H1 (cell line): ENCODE data around the gene KISS1. TPM values are rescaled to one million over a fixed set of nuclear protein-coding genes. Genes with fewer than 3 reads are reported as not detected.

Experiments used
- CTCF ChIA-PET: fragments of 300-600 bp; sonication (Branson Sonifier 250); formaldehyde crosslinking; loops from one replicate; lab custom pipeline; 2021; ENCODE audit not compliant: partially characterized antibody; lab: Charles Lee
- POLR2A ChIA-PET: fragments of 300-600 bp; sonication (Branson Sonifier 250); formaldehyde crosslinking; loops from one replicate; lab custom pipeline; 2021; ENCODE audit warnings: inconsistent platforms; ENCODE audit not compliant: partially characterized antibody; lab: Charles Lee
- DNase-seq, 2 experiments: peaks; one replicate each; pipeline versions ENCODE4 v3.0.0 to v3.0.0-alpha.2; 2010 to 2022; ENCODE audit warnings: low spot score in 2 of 2, low read depth in 1 of 2, mixed read lengths in 1 of 2
- FAIRE-seq: peaks from 2 replicates; lab custom pipeline; 2011; peaks lifted over from hg19 to GRCh38; lab: Jason Lieb, UNC
- H2AFZ ChIP-seq: 2 replicates; pipeline ENCODE4 v1.8.1; 2012; ENCODE audit warnings: low read length, inconsistent platforms
- H2AK5ac ChIP-seq: 2 replicates; pipeline ENCODE4 v1.6.1; 2013; ENCODE audit warnings: low read depth, low read length
- H2BK120ac ChIP-seq: replicated peaks from 2 replicates; pipeline ENCODE3; 2013; ENCODE audit warnings: low read depth, low read length, inconsistent platforms
- H2BK12ac ChIP-seq: 2 replicates; pipeline ENCODE4 v1.6.1; 2013; ENCODE audit warnings: low read depth, low read length
- H2BK15ac ChIP-seq: 2 replicates; pipeline ENCODE4 v1.6.1; 2013; ENCODE audit warnings: low read length
- H2BK20ac ChIP-seq: 2 replicates; pipeline ENCODE4 v1.6.1; 2013; ENCODE audit warnings: low read length
- H2BK5ac ChIP-seq: 2 replicates; pipeline ENCODE4 v1.6.1; 2013; ENCODE audit warnings: low read depth, low read length
- H3K14ac ChIP-seq: 2 replicates; pipeline ENCODE4 v1.6.1; 2013; ENCODE audit warnings: inconsistent platforms; ENCODE audit not compliant: insufficient read length
- H3K18ac ChIP-seq: 2 replicates; pipeline ENCODE4 v1.6.1; 2013; ENCODE audit warnings: low read length; ENCODE audit errors: extremely low read depth
- H3K23ac ChIP-seq: 2 replicates; pipeline ENCODE4 v1.6.1; 2013; ENCODE audit warnings: inconsistent platforms; ENCODE audit not compliant: insufficient read length
- H3K23me2 ChIP-seq: 2 replicates; pipeline ENCODE4 v1.6.1; 2013; ENCODE audit warnings: low read depth, low read length
- H3K27ac ChIP-seq: 2 replicates; pipeline ENCODE4 v1.6.1; 2011; ENCODE audit warnings: low read depth, low read length, inconsistent platforms
- H3K27me3 ChIP-seq, 4 experiments: replicated peaks in 1 of 4; 1 replicate in 1 of 4; 2 replicates in 3 of 4; pipeline versions ENCODE4 v1.6.1 to v1.8.1; 2011 to 2013; ENCODE audit warnings: low read length in 3 of 4, mild to moderate bottlenecking in 3 of 4, inconsistent platforms in 2 of 4, mixed read lengths in 2 of 4, moderate library complexity in 1 of 4; ENCODE audit not compliant: control insufficient read depth in 3 of 4, insufficient read depth in 3 of 4; ENCODE audit errors: extremely low read depth in 1 of 4
- H3K36me3 ChIP-seq, 4 experiments: 2 replicates each; pipeline versions ENCODE4 v1.6.1 to v1.8.1; 2011 to 2013; ENCODE audit warnings: mild to moderate bottlenecking in 4 of 4, low read length in 3 of 4, moderate library complexity in 2 of 4, control low read depth in 1 of 4, inconsistent platforms in 1 of 4; ENCODE audit not compliant: insufficient read depth in 4 of 4, control insufficient read depth in 2 of 4
- H3K4ac ChIP-seq: replicated peaks from 2 replicates; pipeline ENCODE3; 2013; ENCODE audit warnings: low read length, low read depth, mixed read lengths, inconsistent platforms; ENCODE audit not compliant: insufficient read length
- H3K4me1 ChIP-seq, 4 experiments: replicated peaks in 1 of 4; 1 replicate in 1 of 4; 2 replicates in 3 of 4; pipeline versions ENCODE4 v1.6.1 to v1.8.1; 2011 to 2013; ENCODE audit warnings: low read length in 3 of 4, inconsistent platforms in 2 of 4, mixed read lengths in 1 of 4; ENCODE audit not compliant: insufficient read depth in 4 of 4, control insufficient read depth in 3 of 4
- H3K4me2 ChIP-seq, 2 experiments: 2 replicates each; pipeline versions ENCODE4 v1.6.1 to v1.8.1; 2011 to 2013; ENCODE audit warnings: low read depth in 2 of 2, low read length in 2 of 2, control low read depth in 1 of 2, inconsistent platforms in 1 of 2, mild to moderate bottlenecking in 1 of 2; ENCODE audit not compliant: insufficient read depth in 1 of 2
- H3K4me3 ChIP-seq, 4 experiments: fragments of 200-600, 300-600 bp in 1 of 4; sonication (generic), shearing (Covaris generic), sonication (Bioruptor Twin) in 1 of 4; 2 replicates each; pipeline versions ENCODE4 v1.5.1 to v1.8.1; 2011 to 2016; ENCODE audit warnings: low read length in 4 of 4, low read depth in 3 of 4, control low read depth in 2 of 4, inconsistent platforms in 2 of 4, mild to moderate bottlenecking in 2 of 4, mixed read lengths in 1 of 4, moderate library complexity in 1 of 4; ENCODE audit not compliant: insufficient read depth in 2 of 4; ENCODE audit errors: extremely low read depth in 1 of 4
- H3K56ac ChIP-seq: replicated peaks from 2 replicates; pipeline ENCODE3; 2013; ENCODE audit warnings: low read depth, mild to moderate bottlenecking, mixed read lengths, low read length, inconsistent platforms; ENCODE audit not compliant: insufficient read length
- H3K79me1 ChIP-seq: 2 replicates; pipeline ENCODE4 v1.6.1; 2013; ENCODE audit warnings: low read depth, low read length, control low read depth
- H3K79me2 ChIP-seq, 2 experiments: 2 replicates each; pipeline versions ENCODE4 v1.6.1 to v1.8.1; 2012 to 2013; ENCODE audit warnings: low read length in 2 of 2, mild to moderate bottlenecking in 2 of 2, inconsistent platforms in 1 of 2; ENCODE audit not compliant: insufficient read depth in 2 of 2, control insufficient read depth in 1 of 2
- H3K9ac ChIP-seq, 4 experiments: replicated peaks in 1 of 4; 1 replicate in 1 of 4; 2 replicates in 3 of 4; pipeline versions ENCODE4 v1.6.1 to v1.8.1; 2011 to 2013; ENCODE audit warnings: low read depth in 3 of 4, low read length in 3 of 4, control low read depth in 2 of 4, mild to moderate bottlenecking in 2 of 4, moderate library complexity in 2 of 4, inconsistent platforms in 1 of 4; ENCODE audit errors: extremely low read depth in 1 of 4
- H3K9me3 ChIP-seq, 2 experiments: 2 replicates each; pipeline versions ENCODE4 v1.6.1 to v1.8.1; 2012 to 2013; ENCODE audit warnings: mild to moderate bottlenecking in 2 of 2, moderate library complexity in 2 of 2, control low read depth in 1 of 2, inconsistent platforms in 1 of 2, low read depth in 1 of 2, low read length in 1 of 2, mixed read lengths in 1 of 2; ENCODE audit not compliant: insufficient read depth in 2 of 2
- H4K20me1 ChIP-seq, 2 experiments: replicated peaks in 1 of 2; 2 replicates each; pipeline versions ENCODE3 to v1.8.1; 2011 to 2013; ENCODE audit warnings: inconsistent platforms in 2 of 2, low read length in 2 of 2, mild to moderate bottlenecking in 1 of 2; ENCODE audit not compliant: insufficient read depth in 2 of 2, control insufficient read depth in 1 of 2
- H4K5ac ChIP-seq: 2 replicates; pipeline ENCODE4 v1.6.1; 2013; ENCODE audit warnings: low read length, low read depth, mixed read lengths, inconsistent platforms; ENCODE audit not compliant: insufficient read length
- H4K8ac ChIP-seq: 2 replicates; pipeline ENCODE4 v1.8.0; 2013; ENCODE audit warnings: mild to moderate bottlenecking, moderate library complexity, low read length, inconsistent platforms; ENCODE audit not compliant: insufficient read depth; ENCODE audit errors: extremely low read depth
- H4K91ac ChIP-seq: replicated peaks from 2 replicates; pipeline ENCODE3; 2013; ENCODE audit warnings: low read length, mixed read lengths, inconsistent platforms; ENCODE audit not compliant: insufficient read length
- ASH2L ChIP-seq: fragments of 200-600, 300-600 bp; sonication (generic); IDR thresholded peaks from one replicate; pipeline ENCODE4 v1.7.1; 2017; ENCODE audit warnings: low read length
- CEBPB ChIP-seq: IDR thresholded peaks from 2 replicates; pipeline ENCODE4 v1.6.1; 2012; ENCODE audit warnings: low read depth, low read length
- GTF2F1 ChIP-seq: IDR thresholded peaks from 2 replicates; pipeline ENCODE4 v1.6.1; 2012; ENCODE audit warnings: low read depth, low read length, improper control_type of control experiment, borderline replicate concordance
- NRF1 ChIP-seq: IDR thresholded peaks from 2 replicates; pipeline ENCODE4 v1.6.1; 2011; ENCODE audit warnings: mild to moderate bottlenecking, low read depth, low read length, improper control_type of control experiment
- SP1 ChIP-seq: IDR thresholded peaks from 2 replicates; pipeline ENCODE4 v1.6.1; 2011; ENCODE audit warnings: low read depth, low read length
- SRF ChIP-seq: IDR thresholded peaks from 2 replicates; pipeline ENCODE4 v1.6.1; 2011; ENCODE audit warnings: mild to moderate bottlenecking, low read depth, low read length, moderate library complexity
- TAF7 ChIP-seq: optimal IDR thresholded peaks from 2 replicates; pipeline ENCODE3; 2011; ENCODE audit warnings: low read depth, mild to moderate bottlenecking, inconsistent platforms, low read length, moderate library complexity, borderline replicate concordance
- WGBS, 2 experiments: shearing (Covaris generic) in 1 of 2; methylation state at CpG; one replicate each; pipeline versions ENCODE4 v1.1.6 to v1.1.7; 2013 to 2015; ENCODE audit warnings: low lambda C conversion rate in 2 of 2, mixed read lengths in 2 of 2, inconsistent platforms in 1 of 2, low coverage in 1 of 2, missing lambda C conversion rate in 1 of 2; ENCODE audit not compliant: insufficient replicate concordance in 2 of 2, insufficient coverage in 1 of 2, insufficient read length in 1 of 2; ENCODE audit errors: extremely low coverage in 1 of 2, missing lambda C conversion rate in 1 of 2; 5-methylcytosine and 5-hydroxymethylcytosine counted together
- polyA plus RNA-seq, 7 experiments: library from polyadenylated mRNA; depleted of rRNA in 3 of 7; stranded (reverse) in 5 of 7; unstranded in 2 of 7; fragments of >200 nt in 5 of 7; fragments of 200-250 nt in 2 of 7; gene quantifications; 1 replicate in 5 of 7; 2 replicates in 1 of 7; 4 replicates in 1 of 7; pipeline versions ENCODE4 v1.2.1 to v1.2.3, GENCODE V29; 2011 to 2013; ENCODE audit warnings: missing spikeins in 2 of 7, mixed read lengths in 2 of 7
- total RNA-seq: library from RNA; stranded (reverse); fragmentation: NEBNext Ultra II Directional; extraction: Animal tissue kit (Norgen Biotek cat#: 25700); gene quantifications from 2 replicates; pipeline ENCODE4 v1.2.1, GENCODE V29; 2021

Gene KISS1
- total and polyA plus RNA-seq, 2 of the 8 experiments (the other 6 are each of a cell fraction or from before 2014, with no cell fraction given): 0.71 TPM; not detected in 1

GRCh38 chr1:204216236-204216635 is 19.9 kb upstream of the KISS1 start:
- Histone ChIP-seq H2BK12ac (no peak overlapping the region), H2BK20ac (no peak overlapping the region), H2BK5ac (no peak overlapping the region), H3K9ac (no peak overlapping the region)
- TF ChIP-seq TAF7 (no peak), CEBPB (no peak), SRF (no peak), GTF2F1 (no peak), SP1 (no peak), NRF1 (no peak), ASH2L (no peak)
- TF ChIP-seq, all 59 proteins: peak for 0
- DNase-seq: no peak
- Histone ChIP-seq H2BK15ac (no peak overlapping the region), H3K4me2 (no peak overlapping the region), H2BK120ac (no peak overlapping the region), H3K4me3 (no peak overlapping the region), H3K56ac (no peak overlapping the region), H4K20me1 (no peaks in the 10 kb centered on the region), H4K5ac (no peak overlapping the region), H3K9me3 (no peaks in the 10 kb centered on the region), H3K23ac (no peak overlapping the region), H4K8ac (no peak overlapping the region), H3K4me1 (peaks cover 0 to 3% (median 2%) of the 10 kb centered on the region in 4 experiments; a peak in 3 of 7 replicates), H3K14ac (no peak overlapping the region), H3K27me3 (no peaks in the 10 kb centered on the region), H4K91ac (no peak overlapping the region), H3K18ac (no peak overlapping the region), H2AFZ (no peak overlapping the region), H2AK5ac (no peak overlapping the region), H3K79me1 (no peaks in the 10 kb centered on the region; the same call in 1 of the 2 replicates), H3K4ac (no peak overlapping the region), H3K79me2 (no peaks in the 10 kb centered on the region), H3K27ac (no peak overlapping the region), H3K23me2 (peaks cover 10% of the 10 kb centered on the region; the same call in 1 of the 2 replicates), H3K36me3 (no peaks in the 10 kb centered on the region)
- POLR2A ChIA-PET: interaction anchor here (0.5 kb wide), 1 partner anchor 32 kb away, joined by 4 read pairs; no protein-coding TSS in a partner anchor
- 87% methylated on average over 4 of the region's 4 CpGs; no CpG with 5 or more reads in 1 of the 2 experiments for WGBS, 2 experiments
- no peak for FAIRE-seq
- CTCF ChIA-PET: interaction anchor here (0.8 to 9.9 kb wide), 18 partner anchors 10 to 182 kb away, joined by 3 to 156 read pairs (median 6); partner anchors contain the start of genes PLEKHA6 and REN
